Suprapubic skin (tissue), 3 donors: ENCODE measurements around the gene ARHGAP32.

ENCODE experiments used
- CTCF ChIP-seq, 2 donors: fragments of 200-600 bp in 1 of 2; fragments of 450-650 bp in 1 of 2; sonication (generic) in 1 of 2; IDR thresholded peaks; one replicate each; pipeline ENCODE4 v1.5.1; 2016 to 2019; ENCODE audit warnings: antibody characterized with exemption in 2 of 2, mild to moderate bottlenecking in 1 of 2, moderate library complexity in 1 of 2
- EP300 ChIP-seq: sonication (generic); formaldehyde crosslinking; IDR thresholded peaks from one replicate; pipeline ENCODE4 v1.6.1; 2017; ENCODE audit warnings: antibody characterized with exemption
- POLR2A ChIP-seq, 2 donors: fragments of 450-650 bp; IDR thresholded peaks; one replicate each; pipeline ENCODE4 v1.6.1; 2017; ENCODE audit warnings: antibody characterized with exemption in 2 of 2, mild to moderate bottlenecking in 2 of 2, moderate library complexity in 2 of 2

- TF ChIP-seq POLR2A (IDR thresholded peaks at IDR 0.05) (no peak), CTCF (IDR thresholded peaks at IDR 0.05) (no peak), EP300 (no peak)
Measured at GRCh38 chr11:129023968-129024676, 168.0 kb downstream of the ARHGAP32 start.
